K562 (cell line): Measurements from ENCODE around the gene BLCAP. TPM values are rescaled to one million over a fixed set of nuclear protein-coding genes. Genes with fewer than 3 reads are reported as not detected.
A peak's percentile ranks its signal among the peaks of the same experiment; 100 is the strongest.

Experiments used
- ATAC-seq: fragments of 200-7000 bp; cut with Tn5 transposase; 3 replicates; pipeline ENCODE4 v1.9.1; 2020; ENCODE audit warnings: moderate library complexity
- BruUV-seq: library from RNA; stranded (reverse); fragments of 400-500 nt; replicated peaks from 2 replicates; lab custom pipeline; 2021; lab: Mats Ljungman, UMichigan
- CTCF ChIA-PET: fragments of 300-600 bp; formaldehyde crosslinking; extraction: SDS; loops from one replicate; lab custom pipeline; 2021; ENCODE audit warnings: low intra/inter-chr PET ratio; lab: Yijun Ruan, JAX
- POLR2A ChIA-PET: fragments of 300-600, 350-650 bp; sonication (Branson Sonifier 250); formaldehyde crosslinking; extraction: SDS; loops from one replicate; lab custom pipeline; 2021; ENCODE audit warnings: antibody characterized with exemption, inconsistent platforms; lab: Yijun Ruan, JAX
- DNase-seq, 4 experiments: peaks; one replicate each; pipeline versions ENCODE4 v3.0.0 to v3.0.0-alpha.2; 2011 to 2018; ENCODE audit warnings: low spot score in 3 of 4, mixed read lengths in 3 of 4; ENCODE audit errors: extremely low read depth in 1 of 4
- FAIRE-seq: peaks from 2 replicates; lab custom pipeline; 2011; peaks lifted over from hg19 to GRCh38; lab: Jason Lieb, UNC
- H2AFZ ChIP-seq: 2 replicates; pipeline ENCODE4 v1.6.0; 2011; ENCODE audit warnings: low read depth, low read length, control low read depth, inconsistent platforms
- H3K27ac ChIP-seq: fragments of 200-600 bp; 3 replicates; pipeline ENCODE4 v1.8.0; 2011; ENCODE audit warnings: low read depth, mild to moderate bottlenecking, control low read depth, inconsistent platforms, low read length, moderate library complexity, mixed read lengths; ENCODE audit errors: extremely low read depth
- H3K27me3 ChIP-seq, 2 experiments: fragments of 300-600 bp in 1 of 2; 2 replicates in 1 of 2; 3 replicates in 1 of 2; pipeline versions ENCODE4 v1.6.0 to v1.8.0; 2011; ENCODE audit warnings: inconsistent platforms in 2 of 2, low read length in 2 of 2, mild to moderate bottlenecking in 1 of 2, mixed read lengths in 1 of 2, moderate library complexity in 1 of 2; ENCODE audit not compliant: control insufficient read depth in 2 of 2, insufficient read depth in 2 of 2
- H3K36me3 ChIP-seq: fragments of 300-600 bp; 3 replicates; pipeline ENCODE4 v1.8.0; 2011; ENCODE audit warnings: mild to moderate bottlenecking, low read length, inconsistent platforms; ENCODE audit not compliant: control insufficient read depth, insufficient read depth
- H3K4me1 ChIP-seq, 2 experiments: fragments of 200-600 bp in 1 of 2; replicated peaks in 1 of 2; 2 replicates in 1 of 2; 3 replicates in 1 of 2; pipeline versions ENCODE4 v1.5.1 to v1.8.0; 2011; ENCODE audit warnings: inconsistent platforms in 2 of 2, low read length in 2 of 2, mild to moderate bottlenecking in 1 of 2, mixed read lengths in 1 of 2, moderate library complexity in 1 of 2; ENCODE audit not compliant: control insufficient read depth in 2 of 2, insufficient read depth in 2 of 2
- H3K4me2 ChIP-seq: 2 replicates; pipeline ENCODE4 v1.6.1; 2011; ENCODE audit warnings: low read length, control low read depth, inconsistent platforms, mixed read lengths; ENCODE audit not compliant: insufficient read depth
- H3K4me3 ChIP-seq: fragments of 200-600 bp; sonication (generic), shearing (Covaris generic); 2 replicates; pipeline ENCODE4 v1.5.1; 2016; ENCODE audit warnings: control low read depth, inconsistent platforms
- H3K79me2 ChIP-seq: fragments of 200-600 bp; 3 replicates; pipeline ENCODE4 v1.8.0; 2011; ENCODE audit warnings: low read length, inconsistent platforms; ENCODE audit not compliant: control insufficient read depth, insufficient read depth
- H3K9ac ChIP-seq, 2 experiments: 2 replicates each; pipeline versions ENCODE4 v1.6.0 to v1.6.1; 2011; ENCODE audit warnings: low read depth in 2 of 2, low read length in 2 of 2, control low read depth in 1 of 2, inconsistent platforms in 1 of 2, mild to moderate bottlenecking in 1 of 2, mixed read lengths in 1 of 2; ENCODE audit not compliant: insufficient read depth in 1 of 2
- H3K9me1 ChIP-seq: one replicate; pipeline ENCODE4 v1.6.0; 2011; ENCODE audit warnings: inconsistent platforms, mild to moderate bottlenecking, low read length, moderate library complexity; ENCODE audit not compliant: control insufficient read depth, insufficient read depth
- H3K9me3 ChIP-seq: replicated peaks from 2 replicates; pipeline ENCODE4 v1.5.1; 2011; ENCODE audit warnings: low read depth, low read length, inconsistent platforms; ENCODE audit not compliant: control insufficient read depth, insufficient read depth
- H4K20me1 ChIP-seq: replicated peaks from 2 replicates; pipeline ENCODE4 v1.6.1; 2011; ENCODE audit warnings: low read length, inconsistent platforms, mixed read lengths; ENCODE audit not compliant: control insufficient read depth, insufficient read depth
- GTF2A2 ChIP-seq: IDR thresholded peaks from 2 replicates; pipeline ENCODE4 v1.6.1; 2016; ENCODE audit warnings: mild to moderate bottlenecking, missing genetic modification characterization, missing compliant biosample characterization
- JUND ChIP-seq, 2 experiments: IDR thresholded peaks; 2 replicates in 1 of 2; 3 replicates in 1 of 2; pipeline ENCODE4 v1.6.1; 2011; ENCODE audit warnings: borderline replicate concordance in 2 of 2, low read depth in 2 of 2, low read length in 2 of 2, improper control_type of control experiment in 1 of 2, missing biosample characterization in 1 of 2, missing genetic modification characterization in 1 of 2, missing genetic modification reagents in 1 of 2
- NR4A1 ChIP-seq, 2 experiments: fragments of 250-450 bp in 1 of 2; fragments of 450-650 bp in 1 of 2; sonication (Bioruptor Pico) in 1 of 2; IDR thresholded peaks; 2 replicates each; pipeline versions ENCODE4 v1.4.0 to v1.6.1; 2016 to 2020; ENCODE audit warnings: mild to moderate bottlenecking in 2 of 2, missing compliant biosample characterization in 1 of 2, missing genetic modification characterization in 1 of 2, moderate library complexity in 1 of 2
- RBM39 ChIP-seq: fragments of 200-400 bp; formaldehyde crosslinking; optimal IDR thresholded peaks from 2 replicates; pipeline ENCODE3; 2018; ENCODE audit warnings: low read depth, low read length
- SNRNP70 ChIP-seq: fragments of 200-400 bp; formaldehyde crosslinking; optimal IDR thresholded peaks from 2 replicates; pipeline ENCODE3; 2017; ENCODE audit warnings: low read depth, low read length
- XRCC4 ChIP-seq: IDR thresholded peaks from one replicate; pipeline ENCODE4 v1.6.1; 2011; ENCODE audit not compliant: insufficient read depth, insufficient read length; ENCODE audit errors: extremely low read depth
- ZNF274 ChIP-seq: IDR thresholded peaks from 2 replicates; pipeline ENCODE4 v1.6.1; 2011; ENCODE audit warnings: low read depth, mild to moderate bottlenecking, low read length, moderate library complexity, borderline replicate concordance
- ZNF668 ChIP-seq: fragments of 250-450 bp; sonication (Bioruptor Pico); IDR thresholded peaks from 2 replicates; pipeline ENCODE4 v1.8.0; 2022; ENCODE audit warnings: mild to moderate bottlenecking, inconsistent platforms
- WGBS: fragments of 100-300 bp; shearing (Covaris generic); methylation state at CpG from one replicate; pipeline ENCODE4 v1.1.6; 2016; ENCODE audit warnings: low coverage, mixed read lengths; ENCODE audit not compliant: insufficient coverage; ENCODE audit errors: missing lambda C conversion rate; 5-methylcytosine and 5-hydroxymethylcytosine counted together
- in situ Hi-C: fragments of 300-500 bp; cut with MboI; formaldehyde crosslinking; loops from 4 replicates; pipeline ENCODE4 v1.15.0; 2018; ENCODE audit warnings: inconsistent platforms, mixed read lengths
- intact Hi-C: fragments of 100-400 bp; cut with micrococcal nuclease; formaldehyde crosslinking; loops from 2 replicates; pipeline ENCODE4 v1.14.2; 2022
- polyA plus RNA-seq, 8 experiments: library from polyadenylated mRNA; depleted of rRNA in 4 of 8; stranded (reverse) in 5 of 8; unstranded in 3 of 8; fragments of >200 nt; fragmentation: Nextera tagmentation in 2 of 8; fragmentation: Illumina TruSeq in 1 of 8; extraction: Ambion mirVana in 2 of 8; extraction: Trizol in 1 of 8; gene quantifications; 2 replicates each; pipeline versions ENCODE4 v1.2.1 to v1.2.3, GENCODE V29; 2011 to 2014; ENCODE audit warnings: inconsistent platforms in 1 of 8, missing spikeins in 1 of 8
- total RNA-seq, 7 experiments: library from RNA; depleted of rRNA in 6 of 7; stranded (reverse); fragments of >200 nt in 6 of 7; fragmentation: Illumina TruSeq in 2 of 7; extraction: Trizol in 2 of 7; gene quantifications; 2 replicates each; pipeline versions ENCODE4 v1.2.1 to v1.2.3, GENCODE V29; 2011 to 2021; ENCODE audit warnings: low replicate concordance in 1 of 7
- TF ChIP-seq, protein P1 (sequence below), 2 experiments: fragments of 450-650 bp in 1 of 2; sonication (generic) in 1 of 2; formaldehyde crosslinking in 1 of 2; IDR thresholded peaks; 2 replicates each; pipeline versions ENCODE4 v1.7.1 to v1.9.0; 2016 to 2022; ENCODE audit warnings: inconsistent platforms in 1 of 2, mild to moderate bottlenecking in 1 of 2, missing genetic modification reagents in 1 of 2

The BLCAP gene
- total and polyA plus RNA-seq, 9 of the 15 experiments (the other 6 are each of a cell fraction or from before 2014, with no cell fraction given), result 16.9 to 41.5 (median 27.6) TPM

GRCh38 chr20:37559312-37560027 lies 31.8 kb upstream of the BLCAP start:
- H3K36me3 ChIP-seq, result no peaks in the 10 kb centered on the region
- intact Hi-C loops, result no loop called here
- TF ChIP-seq JUND (IDR thresholded peaks at IDR 0.05; ENCODE audit: borderline replicate concordance, low read depth, low read length), result no peak
- TF ChIP-seq JUND (tag; IDR thresholded peaks at IDR 0.05; ENCODE audit: borderline replicate concordance, low read depth, low read length), result no peak
- no peak for TF ChIP-seq NR4A1 (CRISPR knock-in tag; IDR thresholded peaks at IDR 0.05)
- peak; percentile 93 for TF ChIP-seq NR4A1 (tag; IDR thresholded peaks at IDR 0.05)
- TF ChIP-seq SNRNP70, result no peak
- TF ChIP-seq RBM39, result no peak
- TF ChIP-seq, protein P1, sequence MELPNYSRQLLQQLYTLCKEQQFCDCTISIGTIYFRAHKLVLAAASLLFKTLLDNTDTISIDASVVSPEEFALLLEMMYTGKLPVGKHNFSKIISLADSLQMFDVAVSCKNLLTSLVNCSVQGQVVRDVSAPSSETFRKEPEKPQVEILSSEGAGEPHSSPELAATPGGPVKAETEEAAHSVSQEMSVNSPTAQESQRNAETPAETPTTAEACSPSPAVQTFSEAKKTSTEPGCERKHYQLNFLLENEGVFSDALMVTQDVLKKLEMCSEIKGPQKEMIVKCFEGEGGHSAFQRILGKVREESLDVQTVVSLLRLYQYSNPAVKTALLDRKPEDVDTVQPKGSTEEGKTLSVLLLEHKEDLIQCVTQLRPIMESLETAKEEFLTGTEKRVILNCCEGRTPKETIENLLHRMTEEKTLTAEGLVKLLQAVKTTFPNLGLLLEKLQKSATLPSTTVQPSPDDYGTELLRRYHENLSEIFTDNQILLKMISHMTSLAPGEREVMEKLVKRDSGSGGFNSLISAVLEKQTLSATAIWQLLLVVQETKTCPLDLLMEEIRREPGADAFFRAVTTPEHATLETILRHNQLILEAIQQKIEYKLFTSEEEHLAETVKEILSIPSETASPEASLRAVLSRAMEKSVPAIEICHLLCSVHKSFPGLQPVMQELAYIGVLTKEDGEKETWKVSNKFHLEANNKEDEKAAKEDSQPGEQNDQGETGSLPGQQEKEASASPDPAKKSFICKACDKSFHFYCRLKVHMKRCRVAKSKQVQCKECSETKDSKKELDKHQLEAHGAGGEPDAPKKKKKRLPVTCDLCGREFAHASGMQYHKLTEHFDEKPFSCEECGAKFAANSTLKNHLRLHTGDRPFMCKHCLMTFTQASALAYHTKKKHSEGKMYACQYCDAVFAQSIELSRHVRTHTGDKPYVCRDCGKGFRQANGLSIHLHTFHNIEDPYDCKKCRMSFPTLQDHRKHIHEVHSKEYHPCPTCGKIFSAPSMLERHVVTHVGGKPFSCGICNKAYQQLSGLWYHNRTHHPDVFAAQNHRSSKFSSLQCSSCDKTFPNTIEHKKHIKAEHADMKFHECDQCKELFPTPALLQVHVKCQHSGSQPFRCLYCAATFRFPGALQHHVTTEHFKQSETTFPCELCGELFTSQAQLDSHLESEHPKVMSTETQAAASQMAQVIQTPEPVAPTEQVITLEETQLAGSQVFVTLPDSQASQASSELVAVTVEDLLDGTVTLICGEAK (IDR thresholded peaks at IDR 0.05), result no peak
- TF ChIP-seq, protein P1 (CRISPR knock-in tag; IDR thresholded peaks at IDR 0.05), result no peak
- no peak for TF ChIP-seq ZNF274
- TF ChIP-seq XRCC4, result no peak
- no peak for TF ChIP-seq ZNF668 (CRISPR knock-in tag)
- TF ChIP-seq GTF2A2 (tag), result 0 out of 2 replicates have a peak, but pooled peaks have one; percentile 39

More at GRCh38 chr20:37559312-37560027, 31.8 kb upstream of the BLCAP start:
- Histone ChIP-seq H3K4me3 (no peak overlapping the region), H3K4me2 (no peak overlapping the region), H3K27me3 (peaks cover 2 to 38% of the 10 kb centered on the region in 2 experiments; a peak in 4 of 5 replicates), H3K9ac (no peak overlapping the region), H4K20me1 (no peaks in the 10 kb centered on the region), H3K27ac (no peak overlapping the region), H3K9me3 (no peaks in the 10 kb centered on the region), H3K9me1 (no peaks in the 10 kb centered on the region), H2AFZ (no peak overlapping the region), H3K4me1 (peaks cover 0 to 6% of the 10 kb centered on the region in 2 experiments; a peak in 3 of 5 replicates), H3K79me2 (no peaks in the 10 kb centered on the region)
- in situ Hi-C loops, result loop anchor here (10.0 kb wide), 1 partner anchor 335 kb away; no protein-coding TSS in a partner anchor
- DNase-seq (peak in 1 of 4 experiments; percentile 57), ATAC-seq (peak; percentile 61), FAIRE-seq (no peak)
- WGBS, result 5% methylated on average over 11 of the region's 11 CpGs
- BruUV-seq, result no TSS peak
- ChIA-PET POLR2A (no interaction called here), CTCF (no interaction called here)
